GM12878 (cell line): Measurements from ENCODE around the gene ATP12A. TPM values are rescaled to one million over a fixed set of nuclear protein-coding genes. Genes with fewer than 3 reads are reported as not detected.

ENCODE experiments used
- ATAC-seq: fragments of 200-7000 bp; cut with Tn5 transposase; 3 replicates; pipeline ENCODE4 v1.9.1; 2020; ENCODE audit warnings: mild to moderate bottlenecking, moderate library complexity
- BruUV-seq: library from RNA; stranded (reverse); fragments of 400-500 nt; replicated peaks from 2 replicates; lab custom pipeline; 2021; lab: Mats Ljungman, UMichigan
- CTCF ChIA-PET: fragments of 300-600 bp; sonication (Branson Sonifier 250); formaldehyde crosslinking; extraction: SDS; loops from one replicate; lab custom pipeline; 2021; ENCODE audit warnings: inconsistent platforms; lab: Yijun Ruan, JAX
- POLR2A ChIA-PET: fragments of 350-600 bp; formaldehyde crosslinking; extraction: SDS; loops from one replicate; lab custom pipeline; 2021; ENCODE audit warnings: inconsistent platforms; lab: Charles Lee
- RAD21 ChIA-PET: fragments of 300-600 bp; sonication (Branson Sonifier 250); formaldehyde crosslinking; loops from one replicate; lab custom pipeline; 2023; ENCODE audit warnings: antibody characterized with exemption; ENCODE audit not compliant: unreplicated experiment; lab: Charles Lee
- SMC1A ChIA-PET: fragments of 300-600 bp; sonication (Branson Sonifier 250); formaldehyde crosslinking; loops from one replicate; lab custom pipeline; 2023; ENCODE audit not compliant: unreplicated experiment, uncharacterized antibody; lab: Charles Lee
- DNase-seq: peaks from one replicate; pipeline ENCODE4 v3.0.0-alpha.2; 2011; ENCODE audit warnings: low read depth, low spot score
- FAIRE-seq: peaks from 3 replicates; lab custom pipeline; 2011; peaks lifted over from hg19 to GRCh38; lab: Jason Lieb, UNC
- H2AFZ ChIP-seq: 2 replicates; pipeline ENCODE4 v1.6.0; 2011; ENCODE audit warnings: low read depth, low read length, control low read depth; ENCODE audit not compliant: control insufficient read depth
- H3K27ac ChIP-seq: 2 replicates; pipeline ENCODE4 v1.5.1; 2011; ENCODE audit warnings: control low read depth; ENCODE audit not compliant: control insufficient read depth, insufficient read depth
- H3K27me3 ChIP-seq, 2 experiments: replicated peaks in 1 of 2; 2 replicates each; pipeline versions ENCODE4 v1.6.0 to v1.6.1; 2011; ENCODE audit warnings: low read length in 1 of 2; ENCODE audit not compliant: control insufficient read depth in 2 of 2, insufficient read depth in 2 of 2
- H3K36me3 ChIP-seq, 2 experiments: 2 replicates each; pipeline ENCODE4 v1.5.1; 2011; ENCODE audit warnings: low read length in 1 of 2; ENCODE audit not compliant: control insufficient read depth in 2 of 2, insufficient read depth in 2 of 2
- H3K4me1 ChIP-seq: 2 replicates; pipeline ENCODE4 v1.6.1; 2011; ENCODE audit warnings: mild to moderate bottlenecking, low read length, moderate library complexity, mixed read lengths; ENCODE audit not compliant: control insufficient read depth, insufficient read depth
- H3K4me2 ChIP-seq: 2 replicates; pipeline ENCODE4 v1.6.0; 2011; ENCODE audit warnings: control low read depth; ENCODE audit not compliant: control insufficient read depth, insufficient read depth
- H3K4me3 ChIP-seq: fragments of 200-600 bp; sonication (generic); 2 replicates; pipeline ENCODE4 v1.5.1; 2016
- H3K79me2 ChIP-seq: 2 replicates; pipeline ENCODE4 v1.6.0; 2011; ENCODE audit warnings: low read length; ENCODE audit not compliant: control insufficient read depth, insufficient read depth
- H3K9ac ChIP-seq: 2 replicates; pipeline ENCODE4 v1.8.0; 2011; ENCODE audit warnings: low read length, control low read depth, mixed read lengths; ENCODE audit not compliant: control insufficient read depth, insufficient read depth
- H3K9me3 ChIP-seq: replicated peaks from 3 replicates; pipeline ENCODE4 v1.5.1; 2011; ENCODE audit warnings: mild to moderate bottlenecking, low read length; ENCODE audit not compliant: control insufficient read depth, insufficient read depth
- H4K20me1 ChIP-seq: 2 replicates; pipeline ENCODE4 v1.6.0; 2011; ENCODE audit not compliant: control insufficient read depth, insufficient read depth
- ATF7 ChIP-seq: fragments of 450-650 bp; IDR thresholded peaks from 2 replicates; pipeline ENCODE4 v1.6.1; 2016; ENCODE audit warnings: low read depth, mild to moderate bottlenecking
- BCL11A ChIP-seq: IDR thresholded peaks from 2 replicates; pipeline ENCODE4 v1.6.1; 2011; ENCODE audit warnings: low read depth, low read length
- BCLAF1 ChIP-seq: fragments of 450-650 bp; IDR thresholded peaks from 2 replicates; pipeline ENCODE4 v1.6.1; 2017; ENCODE audit warnings: antibody characterized with exemption, mild to moderate bottlenecking, moderate library complexity
- JUNB ChIP-seq: IDR thresholded peaks from 2 replicates; pipeline ENCODE4 v1.6.1; 2016; ENCODE audit warnings: antibody characterized with exemption, mild to moderate bottlenecking
- KLF5 ChIP-seq: fragments of 450-650 bp; IDR thresholded peaks from 2 replicates; pipeline ENCODE4 v1.6.1; 2014; ENCODE audit warnings: mild to moderate bottlenecking; ENCODE audit not compliant: partially characterized antibody
- MTA2 ChIP-seq: fragments of 450-650 bp; IDR thresholded peaks from 2 replicates; pipeline ENCODE4 v1.6.1; 2016; ENCODE audit warnings: low read depth, mild to moderate bottlenecking, moderate library complexity
- MTA3 ChIP-seq: IDR thresholded peaks from 2 replicates; pipeline ENCODE4 v1.6.1; 2012; ENCODE audit warnings: low read length, inconsistent platforms, borderline replicate concordance
- PAX8 ChIP-seq: fragments of 450-650 bp; IDR thresholded peaks from 2 replicates; pipeline ENCODE4 v1.6.1; 2017; ENCODE audit warnings: mild to moderate bottlenecking, moderate library complexity
- SIN3A ChIP-seq: IDR thresholded peaks from 2 replicates; pipeline ENCODE4 v1.6.1; 2012; ENCODE audit warnings: low read depth, low read length, improper control_type of control experiment
- STAT3 ChIP-seq: IDR thresholded peaks from 2 replicates; pipeline ENCODE4 v1.6.1; 2011; ENCODE audit warnings: low read depth, low read length, improper control_type of control experiment
- USF1 ChIP-seq: IDR thresholded peaks from 2 replicates; pipeline ENCODE4 v1.6.1; 2011; ENCODE audit warnings: borderline replicate concordance, low read depth, mild to moderate bottlenecking, moderate library complexity, mixed read lengths, low read length; ENCODE audit not compliant: insufficient read depth; ENCODE audit errors: extremely low read length
- ZNF592 ChIP-seq: fragments of 450-650 bp; IDR thresholded peaks from 2 replicates; pipeline ENCODE4 v1.6.1; 2017; ENCODE audit warnings: mild to moderate bottlenecking, moderate library complexity
- WGBS: methylation state at CpG from one replicate; pipeline ENCODE4 v1.1.6; 2016; ENCODE audit warnings: low lambda C conversion rate; ENCODE audit not compliant: insufficient replicate concordance, insufficient coverage; ENCODE audit errors: missing lambda C conversion rate; 5-methylcytosine and 5-hydroxymethylcytosine counted together
- in situ Hi-C: fragments of 300-500 bp; cut with MboI; formaldehyde crosslinking; loops from 9 replicates; pipeline ENCODE4 v1.14.3; 2018; ENCODE audit warnings: mixed read lengths
- intact Hi-C: fragments of 100-400 bp; cut with micrococcal nuclease; formaldehyde crosslinking; loops from one replicate; pipeline ENCODE4 v1.14.2; 2022; ENCODE audit not compliant: unreplicated experiment
- polyA plus RNA-seq, 11 experiments: library from polyadenylated mRNA; depleted of rRNA in 4 of 11; unstranded in 6 of 11; stranded (reverse) in 5 of 11; fragments of >200 nt; fragmentation: Nextera tagmentation in 4 of 11; fragmentation: Illumina TruSeq in 1 of 11; extraction: Ambion mirVana in 4 of 11; extraction: Trizol in 1 of 11; gene quantifications; 1 replicate in 1 of 11; 2 replicates in 10 of 11; pipeline versions ENCODE4 v1.2.1 to v1.2.3, GENCODE V29; 2011 to 2016; ENCODE audit warnings: inconsistent platforms in 2 of 11, missing spikeins in 2 of 11, low read depth in 1 of 11
- total RNA-seq, 4 experiments: library from RNA; depleted of rRNA in 3 of 4; stranded (reverse); fragments of >200 nt in 3 of 4; fragmentation: Illumina TruSeq in 1 of 4; extraction: Trizol in 1 of 4; gene quantifications; 2 replicates each; pipeline versions ENCODE4 v1.2.1 to v1.2.3, GENCODE V29; 2013 to 2021
- TF ChIP-seq, protein P1 (sequence below): fragments of 450-650 bp; IDR thresholded peaks from 2 replicates; pipeline ENCODE4 v1.6.1; 2017; ENCODE audit warnings: mild to moderate bottlenecking
- TF ChIP-seq, protein P2 (sequence below): fragments of 450-650 bp; IDR thresholded peaks from 2 replicates; pipeline ENCODE4 v1.6.1; 2014; ENCODE audit warnings: mild to moderate bottlenecking

The ATP12A gene
- total and polyA plus RNA-seq, 10 of the 15 experiments (the other 5 are each of a cell fraction or from before 2014, with no cell fraction given), result 0.02 to 0.08 (median 0.04) TPM; not detected in 6

DNA sequence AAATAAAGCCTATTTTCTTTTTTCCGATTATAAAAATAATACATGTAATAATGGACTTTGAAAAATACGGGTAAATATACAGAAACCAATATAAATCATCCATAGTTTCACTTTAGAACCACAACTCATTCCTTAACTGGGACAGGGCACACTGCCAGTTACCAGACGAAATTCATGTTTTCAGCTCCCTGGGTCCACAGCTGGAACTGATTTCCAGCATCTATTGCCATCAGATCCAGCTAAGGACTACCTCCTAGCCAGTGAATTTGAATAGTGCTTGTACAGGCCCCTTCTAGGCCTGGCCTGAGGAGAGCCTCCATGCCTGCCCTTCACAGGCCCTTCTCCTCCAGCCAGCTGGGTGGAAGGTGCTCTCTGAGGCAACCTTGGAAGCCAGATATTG lies 30.0 kb upstream of the ATP12A start:
- POLR2A ChIA-PET, result no interaction called here
- in situ Hi-C loops, result no loop called here
- no peak for FAIRE-seq
- ATAC-seq, result no peak
- SMC1A ChIA-PET, result interaction anchor here (0.7 kb wide), 1 partner anchor 22 kb away, joined by 3 read pairs; no protein-coding TSS in a partner anchor
- Histone ChIP-seq H3K9ac (no peak overlapping the region), H3K79me2 (no peaks in the 10 kb centered on the region), H3K27me3 (no peaks in the 10 kb centered on the region), H3K4me1 (peaks cover 9% of the 10 kb centered on the region; the same call in 1 of the 2 replicates), H3K4me3 (no peak overlapping the region), H3K27ac (no peak overlapping the region), H3K9me3 (no peaks in the 10 kb centered on the region), H2AFZ (no peak overlapping the region), H3K4me2 (no peak overlapping the region), H4K20me1 (no peaks in the 10 kb centered on the region), H3K36me3 (no peaks in the 10 kb centered on the region)
- intact Hi-C loops, result no loop called here
- CTCF ChIA-PET, result interaction anchor here (0.7 kb wide), 1 partner anchor 27 kb away, joined by 4 read pairs; no protein-coding TSS in a partner anchor
- WGBS, result 47% methylated on average over 3 of the region's 3 CpGs
- no TSS peak for BruUV-seq
- RAD21 ChIA-PET, result no interaction called here
- no peak for DNase-seq
- TF ChIP-seq STAT3 (no peak), MTA3 (no peak), ATF7 (no peak), BCL11A (no peak), KLF5 (no peak), USF1 (no peak), MTA2 (no peak), BCLAF1 (no peak), JUNB (no peak), PAX8 (no peak), ZNF592 (no peak), SIN3A (no peak)
- TF ChIP-seq, protein P1, sequence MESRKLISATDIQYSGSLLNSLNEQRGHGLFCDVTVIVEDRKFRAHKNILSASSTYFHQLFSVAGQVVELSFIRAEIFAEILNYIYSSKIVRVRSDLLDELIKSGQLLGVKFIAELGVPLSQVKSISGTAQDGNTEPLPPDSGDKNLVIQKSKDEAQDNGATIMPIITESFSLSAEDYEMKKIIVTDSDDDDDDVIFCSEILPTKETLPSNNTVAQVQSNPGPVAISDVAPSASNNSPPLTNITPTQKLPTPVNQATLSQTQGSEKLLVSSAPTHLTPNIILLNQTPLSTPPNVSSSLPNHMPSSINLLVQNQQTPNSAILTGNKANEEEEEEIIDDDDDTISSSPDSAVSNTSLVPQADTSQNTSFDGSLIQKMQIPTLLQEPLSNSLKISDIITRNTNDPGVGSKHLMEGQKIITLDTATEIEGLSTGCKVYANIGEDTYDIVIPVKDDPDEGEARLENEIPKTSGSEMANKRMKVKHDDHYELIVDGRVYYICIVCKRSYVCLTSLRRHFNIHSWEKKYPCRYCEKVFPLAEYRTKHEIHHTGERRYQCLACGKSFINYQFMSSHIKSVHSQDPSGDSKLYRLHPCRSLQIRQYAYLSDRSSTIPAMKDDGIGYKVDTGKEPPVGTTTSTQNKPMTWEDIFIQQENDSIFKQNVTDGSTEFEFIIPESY, result no peak
- TF ChIP-seq, protein P2, sequence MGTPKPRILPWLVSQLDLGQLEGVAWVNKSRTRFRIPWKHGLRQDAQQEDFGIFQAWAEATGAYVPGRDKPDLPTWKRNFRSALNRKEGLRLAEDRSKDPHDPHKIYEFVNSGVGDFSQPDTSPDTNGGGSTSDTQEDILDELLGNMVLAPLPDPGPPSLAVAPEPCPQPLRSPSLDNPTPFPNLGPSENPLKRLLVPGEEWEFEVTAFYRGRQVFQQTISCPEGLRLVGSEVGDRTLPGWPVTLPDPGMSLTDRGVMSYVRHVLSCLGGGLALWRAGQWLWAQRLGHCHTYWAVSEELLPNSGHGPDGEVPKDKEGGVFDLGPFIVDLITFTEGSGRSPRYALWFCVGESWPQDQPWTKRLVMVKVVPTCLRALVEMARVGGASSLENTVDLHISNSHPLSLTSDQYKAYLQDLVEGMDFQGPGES, result no peak
